Right lobe of liver (tissue), 6 donors: ENCODE measurements around the gene CACFD1. TPM values are rescaled to one million over a fixed set of nuclear protein-coding genes. Genes with fewer than 3 reads are reported as not detected.

Source experiments
- ATAC-seq, 4 donors: fragments of 200-7000 bp; cut with Tn5 transposase; one replicate each; pipeline ENCODE4 v1.9.1; 2020; ENCODE audit warnings: mild to moderate bottlenecking in 4 of 4, moderate library complexity in 4 of 4
- DNase-seq, 3 donors: peaks; one replicate each; pipeline ENCODE4 v3.0.0-alpha.2; 2020
- H3K27ac ChIP-seq, 3 donors: fragments of 200-600 bp; one replicate each; pipeline ENCODE4 v1.8.0; 2022
- H3K27me3 ChIP-seq, 2 donors: fragments of 200-600 bp; one replicate each; pipeline ENCODE4 v1.8.0; 2022
- H3K36me3 ChIP-seq, 4 donors: fragments of 200-600 bp; sonication (generic) in 1 of 4; one replicate each; pipeline versions ENCODE4 v1.5.1 to v1.8.0; 2017 to 2022; ENCODE audit warnings: control low read depth in 1 of 4
- H3K4me1 ChIP-seq, 4 donors: fragments of 200-600 bp; sonication (generic) in 1 of 4; one replicate each; pipeline versions ENCODE4 v1.5.1 to v1.8.0; 2017 to 2022; ENCODE audit warnings: control low read depth in 1 of 4
- H3K4me3 ChIP-seq, 3 donors: fragments of 200-600 bp; one replicate each; pipeline ENCODE4 v1.8.0; 2022
- H3K9me3 ChIP-seq, 4 donors: fragments of 200-600 bp; sonication (generic) in 1 of 4; one replicate each; pipeline versions ENCODE4 v1.5.1 to v1.8.0; 2017 to 2022; ENCODE audit warnings: control low read depth in 1 of 4
- CTCF ChIP-seq, 4 donors: fragments of 200-600 bp in 3 of 4; fragments of 450-650 bp in 1 of 4; IDR thresholded peaks; one replicate each; pipeline versions ENCODE4 v1.5.1 to v1.8.0; 2016 to 2022; ENCODE audit warnings: antibody characterized with exemption in 4 of 4, mild to moderate bottlenecking in 2 of 4
- POLR2A ChIP-seq: fragments of 450-650 bp; IDR thresholded peaks from one replicate; pipeline ENCODE4 v1.6.1; 2017; ENCODE audit warnings: antibody characterized with exemption, mild to moderate bottlenecking
- WGBS: methylation state at CpG from one replicate; pipeline ENCODE4 v1.1.6; 2018; ENCODE audit warnings: low coverage, low lambda C conversion rate; ENCODE audit not compliant: insufficient coverage; ENCODE audit errors: missing lambda C conversion rate; 5-methylcytosine and 5-hydroxymethylcytosine counted together
- intact Hi-C, 2 donors: fragments of 100-400 bp; cut with DNase I; formaldehyde crosslinking; loops; one replicate each; pipeline versions ENCODE4 v1.11.2 to v1.14.1; 2022
- total RNA-seq, 6 experiments: library from RNA; depleted of rRNA in 2 of 6; stranded (reverse); fragments of >200 nt in 2 of 6; fragmentation: NEBNext Ultra II Directional in 3 of 6; extraction: Animal tissue kit (Norgen Biotek cat#: 25700) in 3 of 6; gene quantifications; one replicate each; pipeline versions ENCODE4 v1.1.0 to v1.2.4, GENCODE V29; 2016 to 2023
- donor health status: DM: no; HTN: yes; CAD: no.
- donor health status: DM: no; HTN: no; CAD: no.
- donor health status: DM: no; HTN: no; CAD: no.
- donor health status: DM: no; HTN: yes; CAD: no.
- donor health status: DM: no; HTN: yes; CAD: no.

The CACFD1 gene
- total RNA-seq, 6 experiments from 2014 or later = 23.5 to 39.8 (median 32.9) TPM

DNA sequence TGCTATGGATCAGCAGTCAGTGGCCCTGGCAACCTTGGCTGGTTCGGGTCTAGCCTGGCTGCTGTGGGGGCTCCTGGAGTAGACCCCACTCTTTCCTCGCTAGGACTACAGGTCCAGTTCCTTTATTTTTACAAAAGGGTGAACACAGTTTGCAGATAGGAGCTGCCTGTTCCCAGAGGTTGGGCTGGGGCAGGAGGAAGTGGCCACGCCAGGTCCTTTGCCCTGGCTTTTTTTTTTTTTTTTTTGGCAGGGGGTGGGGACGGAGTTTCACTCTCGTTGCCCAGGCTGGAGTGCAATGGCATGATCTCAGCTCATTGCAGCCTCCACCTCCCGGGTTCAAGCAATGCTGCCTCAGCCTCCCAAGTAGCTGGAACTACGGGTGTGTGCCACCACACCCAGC lies 11.2 kb downstream of the CACFD1 start:
- ATAC-seq = peak in 3 of 4 donors; percentile 20 to 35 (median 26)
- intact Hi-C loops = no loop called here
- no peak for TF ChIP-seq POLR2A
- no peak for TF ChIP-seq CTCF (IDR thresholded peaks at IDR 0.05)
- peaks cover 0 to 24% (median 3%) of the 10 kb centered on the region in 4 donors for H3K36me3 ChIP-seq
- DNase-seq = no peak
- 44% methylated on average over 5 of the region's 7 CpGs for WGBS
- no peaks in the 10 kb centered on the region for H3K27me3 ChIP-seq
- H3K4me3 ChIP-seq = no peak overlapping the region
- H3K4me1 ChIP-seq = peaks cover 0 to 6% (median 0%) of the 10 kb centered on the region in 4 donors
- no peak overlapping the region for H3K27ac ChIP-seq
- no peaks in the 10 kb centered on the region for H3K9me3 ChIP-seq

GRCh38 chr9:133471551-133472276 lies 11.9 kb downstream of the CACFD1 start:
- no peaks in the 10 kb centered on the region for H3K27me3 ChIP-seq
- peak; percentile 45 to 58 (median 49) for ATAC-seq
- H3K4me1 ChIP-seq = peaks cover 0 to 6% (median 0%) of the 10 kb centered on the region in 4 donors
- peak in 1 of 3 donors; percentile 58 for DNase-seq
- no peak for TF ChIP-seq CTCF (IDR thresholded peaks at IDR 0.05)
- TF ChIP-seq POLR2A = no peak
- WGBS = 45% methylated on average over 10 of the region's 27 CpGs
- no peaks in the 10 kb centered on the region for H3K9me3 ChIP-seq
- intact Hi-C loops = no loop called here
- no peak overlapping the region for H3K4me3 ChIP-seq
- peaks cover 0 to 20% (median 0%) of the 10 kb centered on the region in 4 donors for H3K36me3 ChIP-seq
- no peak overlapping the region for H3K27ac ChIP-seq

DNA sequence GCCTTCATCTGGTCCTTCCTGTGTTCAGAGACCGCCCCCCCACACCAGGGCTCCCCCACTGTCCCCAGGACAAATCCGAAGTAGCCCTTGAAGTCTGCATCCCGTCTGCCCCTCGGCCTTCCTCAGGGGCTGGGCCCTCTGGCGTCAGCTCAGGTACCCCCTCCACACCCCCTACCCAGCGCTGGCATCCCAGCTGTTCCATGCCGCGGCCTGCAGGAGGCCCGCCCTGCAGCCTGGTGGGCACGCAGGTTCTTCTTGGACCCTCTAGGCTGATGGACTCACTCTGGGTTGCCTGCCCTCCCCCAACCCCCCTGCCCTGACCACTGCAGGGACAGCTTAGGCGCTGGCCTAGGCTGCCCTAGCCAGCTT lies 12.5 kb downstream of the CACFD1 start:
- H3K4me1 ChIP-seq = peaks cover 0 to 6% (median 0%) of the 10 kb centered on the region in 4 donors
- no peak overlapping the region for H3K4me3 ChIP-seq
- 89% methylated on average over 3 of the region's 11 CpGs for WGBS
- intact Hi-C loops = no loop called here
- H3K36me3 ChIP-seq = peaks cover 0 to 15% (median 0%) of the 10 kb centered on the region in 4 donors
- ATAC-seq (no peak), DNase-seq (no peak)
- no peak for TF ChIP-seq CTCF (IDR thresholded peaks at IDR 0.05)
- TF ChIP-seq POLR2A = no peak
- no peaks in the 10 kb centered on the region for H3K27me3 ChIP-seq
- no peaks in the 10 kb centered on the region for H3K9me3 ChIP-seq
- H3K27ac ChIP-seq = no peak overlapping the region

DNA sequence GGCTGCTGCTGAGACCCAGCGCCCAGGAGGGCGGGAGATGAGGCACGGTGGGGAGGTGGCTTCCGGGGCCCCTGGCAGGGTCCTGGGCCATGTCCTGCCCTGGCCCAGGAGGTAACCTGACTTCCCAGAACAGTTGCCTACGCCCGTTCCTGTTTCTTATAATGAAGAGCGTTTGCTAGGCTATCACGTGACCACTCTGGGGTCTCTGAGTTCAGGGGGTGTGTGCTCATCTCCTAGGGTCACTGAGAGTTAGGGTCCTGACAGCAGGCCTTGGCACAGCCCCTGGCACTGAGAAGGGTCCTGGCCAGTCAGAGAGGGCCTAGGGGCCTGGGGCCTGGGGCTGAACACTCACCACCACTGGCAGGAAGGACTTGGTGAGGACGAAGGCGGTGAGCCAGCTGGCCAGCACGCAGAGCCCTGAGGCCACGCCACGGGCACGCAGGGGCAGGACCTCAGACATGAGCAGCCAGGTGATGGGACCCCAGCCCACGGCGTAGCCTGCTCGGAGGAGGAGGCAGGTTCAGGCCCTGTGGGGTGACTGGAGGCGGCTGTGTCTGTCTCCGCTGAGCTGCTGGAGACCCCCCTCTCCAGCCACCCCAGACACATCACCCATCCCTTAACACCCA lies 13.1 kb downstream of the CACFD1 start:
- H3K4me3 ChIP-seq = no peak overlapping the region
- H3K36me3 ChIP-seq = peaks cover 0 to 15% (median 0%) of the 10 kb centered on the region in 4 donors
- ATAC-seq = no peak
- H3K9me3 ChIP-seq = no peaks in the 10 kb centered on the region
- peaks cover 0 to 6% (median 0%) of the 10 kb centered on the region in 4 donors for H3K4me1 ChIP-seq
- no peak for DNase-seq
- H3K27me3 ChIP-seq = no peaks in the 10 kb centered on the region
- intact Hi-C loops = no loop called here
- no peak overlapping the region for H3K27ac ChIP-seq
- TF ChIP-seq CTCF (IDR thresholded peaks at IDR 0.05) (no peak), POLR2A (no peak)
- 40% methylated on average over 1 of the region's 19 CpGs for WGBS
